Measurements from ENCODE around the gene DUSP9. TPM values are rescaled to one million over a fixed set of nuclear protein-coding genes. Genes with fewer than 3 reads are reported as not detected.

The DUSP9 gene
- total RNA-seq, 1 donor from 2014 or later, result 1.3 TPM

DNA sequence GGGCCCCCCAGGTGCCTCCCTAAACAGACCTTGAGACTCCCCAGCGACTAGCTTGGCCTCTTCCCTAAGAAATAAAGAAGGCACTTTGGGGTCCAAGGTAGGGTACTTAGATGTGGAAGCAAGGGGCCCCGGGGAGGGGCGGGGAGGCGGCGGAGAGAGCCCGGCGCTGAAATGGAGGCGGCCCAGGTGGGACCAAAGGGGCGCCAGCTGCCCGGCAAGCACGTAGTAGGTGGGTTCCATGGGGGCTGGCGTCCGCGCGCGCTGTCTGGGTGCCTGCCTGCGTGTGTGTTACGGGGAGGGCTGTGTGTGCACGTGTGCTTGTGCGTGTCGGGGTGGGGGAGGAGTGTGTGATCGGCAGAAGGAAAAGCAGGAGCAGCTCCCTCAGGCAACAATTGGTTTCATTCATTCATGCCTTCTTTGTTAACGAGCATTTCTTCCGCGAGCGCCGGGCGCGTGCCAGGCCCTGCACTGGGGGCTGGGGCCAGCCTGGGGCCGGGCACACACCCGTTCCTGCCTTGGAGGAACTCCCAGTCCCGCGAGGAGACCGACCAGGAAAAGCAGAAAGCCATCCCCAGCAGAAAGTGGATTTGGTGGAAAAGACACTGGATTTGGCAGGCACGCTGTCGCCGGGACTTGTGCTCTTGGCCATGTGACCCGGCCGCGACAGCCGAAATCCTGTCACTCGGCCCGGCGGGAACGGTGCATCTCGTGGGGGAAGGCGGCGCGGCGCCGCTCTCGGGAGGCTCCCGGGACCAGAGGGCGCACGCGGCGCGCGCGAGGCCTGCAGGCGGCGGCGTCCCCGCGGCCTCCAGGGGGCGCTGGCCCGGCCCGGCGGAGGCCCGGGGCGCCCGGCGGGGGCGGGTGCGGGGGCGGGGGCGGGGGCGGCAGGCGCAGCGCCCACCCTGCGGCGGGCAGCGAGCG is 3.3 kb upstream of the DUSP9 start:
- DNase-seq (ENCODE audit: low read depth) (no peak), FAIRE-seq (no peak)
- Histone ChIP-seq H3K4me3 (ENCODE audit: low read depth, low read length) (no peak overlapping the region), H3K36me3 (ENCODE audit: control insufficient read depth, insufficient read depth, low read length) (no peaks in the 10 kb centered on the region), H3K27me3 (ENCODE audit: control insufficient read depth, insufficient read depth, low read length) (peaks cover 3% of the 10 kb centered on the region)
- TF ChIP-seq, protein P1, sequence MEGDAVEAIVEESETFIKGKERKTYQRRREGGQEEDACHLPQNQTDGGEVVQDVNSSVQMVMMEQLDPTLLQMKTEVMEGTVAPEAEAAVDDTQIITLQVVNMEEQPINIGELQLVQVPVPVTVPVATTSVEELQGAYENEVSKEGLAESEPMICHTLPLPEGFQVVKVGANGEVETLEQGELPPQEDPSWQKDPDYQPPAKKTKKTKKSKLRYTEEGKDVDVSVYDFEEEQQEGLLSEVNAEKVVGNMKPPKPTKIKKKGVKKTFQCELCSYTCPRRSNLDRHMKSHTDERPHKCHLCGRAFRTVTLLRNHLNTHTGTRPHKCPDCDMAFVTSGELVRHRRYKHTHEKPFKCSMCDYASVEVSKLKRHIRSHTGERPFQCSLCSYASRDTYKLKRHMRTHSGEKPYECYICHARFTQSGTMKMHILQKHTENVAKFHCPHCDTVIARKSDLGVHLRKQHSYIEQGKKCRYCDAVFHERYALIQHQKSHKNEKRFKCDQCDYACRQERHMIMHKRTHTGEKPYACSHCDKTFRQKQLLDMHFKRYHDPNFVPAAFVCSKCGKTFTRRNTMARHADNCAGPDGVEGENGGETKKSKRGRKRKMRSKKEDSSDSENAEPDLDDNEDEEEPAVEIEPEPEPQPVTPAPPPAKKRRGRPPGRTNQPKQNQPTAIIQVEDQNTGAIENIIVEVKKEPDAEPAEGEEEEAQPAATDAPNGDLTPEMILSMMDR (IDR thresholded peaks at IDR 0.05; ENCODE audit: insufficient read depth, low read length, severe bottlenecking), result peak; percentile 2

DNA sequence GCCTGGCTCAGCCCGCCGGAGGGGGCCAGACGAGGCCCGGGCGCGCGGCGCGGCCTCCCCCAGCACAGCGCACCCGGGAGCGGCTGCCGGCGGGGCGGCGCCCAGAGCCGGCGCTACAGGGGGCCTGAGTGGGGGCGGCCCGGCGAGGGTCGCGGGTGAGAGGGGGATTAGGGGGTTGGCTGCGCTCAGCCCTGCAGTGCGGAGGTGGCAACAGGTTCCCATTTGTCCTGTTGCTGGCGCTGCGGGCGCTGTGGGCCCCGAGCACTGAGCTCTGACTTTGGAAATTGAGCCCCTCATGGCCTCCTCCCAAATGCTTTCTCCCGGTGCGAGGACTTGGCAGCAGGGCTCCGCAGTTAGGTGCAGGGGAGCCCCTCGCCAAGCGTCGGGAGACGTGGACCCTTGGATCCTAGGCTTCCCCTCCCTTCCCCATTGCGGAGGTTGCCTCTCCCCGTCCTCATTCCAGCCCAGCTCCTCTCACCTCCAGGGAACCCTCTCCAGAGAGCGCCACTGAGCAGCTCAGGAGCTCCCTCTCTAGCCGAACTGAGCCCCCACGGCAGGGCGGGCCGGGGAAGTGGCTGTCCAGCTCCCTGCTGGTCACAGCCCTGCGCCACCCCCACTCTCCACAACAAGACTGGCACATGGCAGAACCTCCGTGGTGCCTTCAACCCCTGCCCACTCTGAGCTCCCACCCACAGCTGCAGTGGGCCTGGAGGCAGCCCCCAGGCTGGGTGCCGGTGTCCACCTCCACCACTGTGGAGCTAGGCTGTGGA is 2.5 kb upstream of the DUSP9 start:
- peaks cover 3% of the 10 kb centered on the region for H3K27me3 ChIP-seq (ENCODE audit: control insufficient read depth, insufficient read depth, low read length)
- DNase-seq (ENCODE audit: low read depth) (no peak), FAIRE-seq (no peak)
- H3K4me3 ChIP-seq (ENCODE audit: low read depth, low read length), result no peak overlapping the region
- TF ChIP-seq, protein P1 (IDR thresholded peaks at IDR 0.05; ENCODE audit: insufficient read depth, low read length, severe bottlenecking), result no peak
- no peaks in the 10 kb centered on the region for H3K36me3 ChIP-seq (ENCODE audit: control insufficient read depth, insufficient read depth, low read length)

DNA sequence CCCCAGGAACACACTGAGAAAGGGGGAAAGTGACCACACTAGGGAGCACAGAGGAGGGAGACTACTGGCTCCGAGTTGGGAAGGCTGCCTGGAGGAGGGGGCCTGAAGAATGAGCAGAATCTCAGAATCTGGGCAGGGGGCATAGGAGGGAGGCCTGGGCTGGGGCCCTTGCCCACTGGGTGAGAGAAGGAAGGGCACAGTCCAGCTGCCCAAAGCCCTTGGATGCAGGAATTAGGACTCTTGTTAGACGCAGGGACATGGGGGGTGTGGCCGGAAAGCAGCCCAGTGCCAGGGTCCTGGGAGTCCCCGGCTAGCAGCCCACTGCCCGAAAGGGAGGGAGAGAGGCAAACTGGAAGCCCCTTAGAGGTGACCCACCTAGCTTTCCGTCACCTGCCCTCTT is 1.9 kb upstream of the DUSP9 start:
- no peaks in the 10 kb centered on the region for H3K36me3 ChIP-seq (ENCODE audit: control insufficient read depth, insufficient read depth, low read length)
- FAIRE-seq, result no peak
- TF ChIP-seq, protein P1 (IDR thresholded peaks at IDR 0.05; ENCODE audit: insufficient read depth, low read length, severe bottlenecking), result no peak
- peaks cover 3% of the 10 kb centered on the region for H3K27me3 ChIP-seq (ENCODE audit: control insufficient read depth, insufficient read depth, low read length)
- no peak for DNase-seq (ENCODE audit: low read depth)
- H3K4me3 ChIP-seq (ENCODE audit: low read depth, low read length), result no peak overlapping the region

DNA sequence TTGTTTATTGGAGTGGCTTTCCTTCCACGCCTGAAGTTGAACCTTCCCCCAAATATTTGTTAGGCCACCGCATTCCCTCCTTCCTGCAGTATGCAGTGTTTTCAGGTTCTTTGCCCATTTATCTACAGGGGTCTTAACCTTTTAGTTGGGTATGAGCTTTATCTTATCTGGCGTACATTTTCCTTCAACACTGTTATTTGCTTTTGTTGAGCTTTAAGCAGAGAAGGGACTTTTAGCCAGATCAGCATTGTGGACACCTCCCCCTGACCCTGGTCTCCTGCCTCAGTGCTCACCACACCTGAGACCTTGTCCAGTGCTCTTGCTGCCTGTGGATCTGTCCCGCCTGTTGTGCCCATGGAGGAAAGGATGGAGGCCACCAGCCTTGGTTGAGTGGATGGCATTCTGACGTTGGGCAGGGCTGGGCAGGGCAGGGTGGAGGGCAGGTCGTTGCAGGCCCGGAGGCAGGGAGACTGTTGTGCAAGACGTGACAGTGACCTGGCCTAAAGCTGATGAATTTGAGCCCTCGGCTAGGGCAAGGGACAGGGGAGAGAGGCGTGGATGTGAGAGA is 998 bp upstream of the DUSP9 start:
- DNase-seq (ENCODE audit: low read depth) (peak; percentile 40), FAIRE-seq (peak; percentile 97)
- Histone ChIP-seq H3K36me3 (ENCODE audit: control insufficient read depth, insufficient read depth, low read length) (no peaks in the 10 kb centered on the region), H3K4me3 (ENCODE audit: low read depth, low read length) (no peak overlapping the region), H3K27me3 (ENCODE audit: control insufficient read depth, insufficient read depth, low read length) (peaks cover 3% of the 10 kb centered on the region)
- TF ChIP-seq, protein P1 (IDR thresholded peaks at IDR 0.05; ENCODE audit: insufficient read depth, low read length, severe bottlenecking), result no peak

DNA sequence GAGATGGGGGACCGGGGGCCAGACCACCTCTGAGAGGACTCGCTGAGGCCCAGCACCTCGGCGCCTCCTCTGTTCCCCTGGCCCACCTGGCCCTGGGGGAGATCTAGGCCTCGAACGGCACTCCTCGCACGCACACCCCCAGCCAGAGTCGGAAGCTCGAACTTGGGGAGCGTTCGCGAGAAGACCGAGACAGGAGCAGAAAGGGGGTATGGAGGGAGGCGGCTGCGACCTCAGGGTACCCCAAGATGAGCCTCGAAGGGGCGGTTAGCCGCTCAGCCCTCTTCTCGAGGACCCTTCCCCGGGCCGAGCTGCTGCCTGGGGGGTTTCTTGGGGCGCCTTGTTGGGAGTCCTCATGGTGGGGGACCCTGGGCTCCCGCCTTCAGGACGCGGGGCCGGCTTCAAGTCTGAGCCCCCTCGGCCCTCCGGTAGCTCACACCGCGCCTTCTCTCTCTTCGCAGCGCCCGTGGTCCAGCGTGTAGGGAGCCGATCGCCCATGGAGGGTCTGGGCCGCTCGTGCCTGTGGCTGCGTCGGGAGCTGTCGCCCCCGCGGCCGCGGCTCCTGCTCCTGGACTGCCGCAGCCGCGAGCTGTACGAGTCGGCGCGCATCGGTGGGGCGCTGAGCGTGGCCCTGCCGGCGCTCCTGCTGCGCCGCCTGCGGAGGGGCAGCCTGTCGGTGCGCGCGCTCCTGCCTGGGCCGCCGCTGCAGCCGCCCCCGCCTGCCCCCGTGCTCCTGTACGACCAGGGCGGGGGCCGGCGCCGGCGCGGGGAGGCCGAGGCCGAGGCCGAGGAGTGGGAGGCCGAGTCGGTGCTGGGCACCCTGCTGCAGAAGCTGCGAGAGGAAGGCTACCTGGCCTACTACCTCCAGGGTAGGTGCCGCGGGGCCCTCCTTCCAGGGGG is 706 bp downstream of the DUSP9 start:
- no peak for DNase-seq (ENCODE audit: low read depth)
- H3K27me3 ChIP-seq (ENCODE audit: control insufficient read depth, insufficient read depth, low read length), result peaks cover 3% of the 10 kb centered on the region
- H3K4me3 ChIP-seq (ENCODE audit: low read depth, low read length), result no peak overlapping the region
- H3K36me3 ChIP-seq (ENCODE audit: control insufficient read depth, insufficient read depth, low read length), result no peaks in the 10 kb centered on the region
- no peak for FAIRE-seq
- TF ChIP-seq, protein P1 (IDR thresholded peaks at IDR 0.05; ENCODE audit: insufficient read depth, low read length, severe bottlenecking), result no peak
